CD4-positive, alpha-beta T cell treated with Interleukin-4 for 4 hours (primary cell): Measurements from ENCODE around the gene CTNND2.
"Not testable (repeated sequence)": the region's sequence is repeated elsewhere in the genome, so short reads cannot be mapped to it uniquely, and the experiment has no call there.

Experiments
- DNase-seq: peaks from one replicate; pipeline ENCODE4 v3.0.0-alpha.2; 2020

CTNND2 gene

DNA sequence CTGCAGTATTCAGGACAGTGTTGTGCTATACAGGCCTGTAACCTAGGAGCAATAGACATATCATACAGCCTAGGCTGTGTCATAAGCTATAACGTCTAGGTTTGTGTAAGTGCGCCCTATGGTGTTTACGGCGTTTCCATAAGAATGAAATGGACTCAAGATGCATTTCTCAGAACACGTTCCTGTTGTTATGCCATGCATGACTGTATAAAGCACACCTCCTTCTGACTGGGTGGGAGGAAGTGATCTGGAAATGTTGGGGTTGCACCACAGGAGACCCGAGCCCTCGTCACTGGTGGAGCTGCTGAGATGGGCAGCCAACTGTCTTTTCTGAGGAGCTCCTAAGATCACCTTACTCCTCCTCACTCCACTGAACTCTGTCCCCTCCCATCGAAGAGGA lies 751.9 kb downstream of the CTNND2 start:
- no peak for DNase-seq

DNA sequence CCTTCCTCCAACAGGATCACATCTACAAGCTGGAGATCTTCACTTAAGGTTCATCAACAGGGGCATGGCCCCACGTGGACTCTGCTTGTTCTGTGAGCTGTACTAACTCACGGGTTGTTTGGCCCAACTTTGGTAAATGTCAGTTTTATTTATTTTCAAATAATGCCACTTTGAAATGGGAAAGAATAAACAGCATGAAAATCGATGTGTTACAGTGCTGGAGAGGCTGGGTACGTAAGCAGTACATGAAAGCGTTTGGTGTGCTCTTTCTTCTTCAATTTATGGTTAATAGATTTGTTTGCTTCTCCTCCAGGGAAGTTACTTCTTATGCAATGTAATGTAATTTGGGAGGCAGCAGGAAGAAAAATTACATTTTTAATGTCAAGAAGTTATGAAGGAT lies 753.3 kb downstream of the CTNND2 start:
- no peak for DNase-seq

DNA sequence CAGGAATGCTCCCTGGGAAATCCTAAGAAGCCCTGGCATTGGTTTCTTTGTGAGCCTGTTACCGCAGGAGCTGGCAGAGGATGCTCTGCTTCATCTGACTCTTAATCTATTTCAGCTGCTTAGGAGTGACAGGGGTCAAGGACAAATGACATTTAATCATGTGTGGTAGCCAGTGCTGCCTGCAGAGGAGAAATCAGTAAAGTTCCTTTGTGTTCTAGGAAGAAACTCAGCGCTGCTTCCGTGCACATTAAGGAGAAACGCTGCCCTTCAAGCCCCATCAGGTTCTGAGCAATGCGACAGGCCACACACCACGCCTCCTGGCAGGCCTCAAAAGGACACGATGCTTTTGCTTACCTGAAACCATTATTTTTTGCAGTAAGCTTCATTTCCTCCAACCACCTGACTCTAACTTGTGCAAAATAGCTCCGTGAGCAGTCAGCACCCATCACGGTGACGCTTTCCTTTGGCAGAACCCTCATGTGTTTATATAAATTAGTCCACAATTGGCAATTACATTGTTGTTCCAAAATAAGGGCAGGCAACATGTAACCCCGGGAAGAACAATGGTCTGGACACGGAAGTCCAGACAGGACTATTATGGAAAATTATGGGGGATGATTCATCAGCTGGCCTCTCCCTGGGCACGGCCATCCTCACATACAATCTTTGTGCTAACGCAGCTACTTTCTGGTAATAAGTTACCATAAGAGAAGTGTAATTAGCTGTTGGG lies 755.3 kb downstream of the CTNND2 start:
- no peak for DNase-seq

DNA sequence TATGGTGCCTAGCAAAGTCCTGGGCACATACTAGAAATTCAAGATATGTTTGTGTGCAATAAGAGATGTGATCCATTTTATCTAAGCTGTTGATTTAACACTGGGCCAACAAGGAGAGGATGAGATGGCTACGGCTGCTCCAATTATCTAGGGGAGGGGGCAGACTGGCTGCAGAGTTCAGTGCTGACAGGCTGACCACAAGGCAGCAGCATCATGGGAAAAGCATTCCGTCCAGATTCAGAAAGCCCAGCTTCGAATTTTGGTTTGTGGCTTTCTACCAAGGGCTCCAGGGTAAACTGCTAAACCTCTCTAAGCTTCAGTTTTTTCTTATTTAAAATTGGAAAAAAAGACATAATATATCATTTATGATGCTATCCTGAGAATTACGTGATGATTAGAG lies 758.1 kb downstream of the CTNND2 start:
- DNase-seq = no peak

DNA sequence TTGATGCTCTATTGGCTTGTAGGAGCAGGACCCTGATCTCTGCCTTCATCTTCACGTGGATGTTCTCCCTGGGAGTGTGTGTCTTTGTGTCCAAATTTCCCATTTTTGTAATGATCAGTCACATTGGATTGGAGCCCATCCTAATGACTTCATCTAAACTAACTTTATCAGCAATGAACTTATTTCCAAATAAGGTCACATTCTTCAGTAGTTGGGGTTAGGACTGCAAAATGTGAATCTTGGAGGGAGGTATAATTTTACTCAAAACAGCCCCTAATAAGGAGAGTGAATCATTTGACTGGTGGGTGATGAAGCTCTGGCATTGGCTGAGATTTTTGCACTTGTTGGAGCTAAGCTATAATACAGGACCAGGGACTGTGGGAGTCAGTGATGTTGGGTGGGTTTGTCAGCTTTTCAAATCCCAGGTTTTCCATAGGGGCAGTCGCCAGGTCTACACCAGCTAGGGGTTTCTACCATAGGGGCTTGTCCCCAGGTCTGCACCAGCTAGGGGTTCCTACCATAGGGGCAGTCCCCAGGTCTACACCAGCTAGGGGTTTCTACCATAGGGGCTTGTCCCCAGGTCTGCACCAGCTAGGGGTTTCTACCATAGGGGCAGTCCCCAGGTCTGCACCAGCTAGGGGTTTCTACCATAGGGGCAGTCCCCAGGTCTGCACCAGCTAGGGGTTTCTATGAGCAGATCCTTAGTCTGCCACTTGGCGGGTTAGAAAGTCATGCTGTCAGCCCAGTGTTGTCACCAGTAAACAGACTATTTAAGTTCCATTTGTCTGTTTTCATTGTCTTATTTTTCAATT lies 760.6 kb downstream of the CTNND2 start:
- no peak for DNase-seq

DNA sequence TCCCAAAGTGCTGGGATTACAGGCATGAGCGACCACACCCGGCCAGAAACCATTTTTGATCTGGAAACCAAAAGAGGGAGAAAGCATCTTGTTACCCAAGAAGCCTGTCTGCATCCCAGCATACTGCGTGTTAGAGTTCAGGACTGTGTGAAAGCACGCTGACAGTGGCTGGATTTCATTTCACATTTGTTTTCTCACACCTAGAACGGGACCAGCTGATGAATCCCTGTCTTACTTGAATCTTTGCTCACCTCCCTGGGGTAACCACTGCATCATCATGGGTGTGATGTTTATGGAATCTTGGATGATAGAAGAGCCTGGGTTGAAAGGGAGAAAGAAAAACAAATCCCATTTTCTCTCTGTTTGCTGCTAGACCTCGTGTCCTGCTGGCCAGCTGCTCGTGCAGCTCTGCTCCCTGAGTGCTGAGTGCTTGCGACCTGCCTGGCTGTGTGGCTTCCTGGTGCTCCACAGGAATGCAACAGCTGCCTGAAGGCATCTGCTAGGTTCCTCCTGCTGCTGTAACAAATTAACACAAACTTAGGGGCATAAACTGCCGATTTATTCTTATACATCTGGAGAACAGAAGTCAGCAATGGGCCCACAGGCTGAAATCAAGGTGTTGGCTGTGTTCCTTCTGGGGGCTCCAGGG lies 764.9 kb downstream of the CTNND2 start:
- DNase-seq = no peak

DNA sequence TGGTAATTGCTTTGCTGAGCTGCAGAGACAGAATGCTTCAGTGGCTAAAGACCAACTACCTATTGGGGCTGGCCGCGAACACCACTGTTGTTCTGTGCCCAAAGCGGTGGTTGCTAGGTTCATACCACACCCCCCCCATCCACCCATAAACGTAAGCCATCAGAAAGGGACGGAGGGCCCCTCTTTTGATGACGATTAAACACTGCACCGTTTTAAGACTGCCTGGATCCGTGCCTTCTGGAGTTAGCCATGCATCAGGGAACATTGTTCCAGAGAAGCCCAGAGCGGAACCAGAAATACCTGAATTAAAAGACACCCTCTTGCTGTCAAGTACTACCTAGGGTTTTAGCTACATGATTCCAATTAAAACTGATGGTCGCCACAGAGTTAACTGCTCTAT lies 774.1 kb downstream of the CTNND2 start:
- no peak for DNase-seq

DNA sequence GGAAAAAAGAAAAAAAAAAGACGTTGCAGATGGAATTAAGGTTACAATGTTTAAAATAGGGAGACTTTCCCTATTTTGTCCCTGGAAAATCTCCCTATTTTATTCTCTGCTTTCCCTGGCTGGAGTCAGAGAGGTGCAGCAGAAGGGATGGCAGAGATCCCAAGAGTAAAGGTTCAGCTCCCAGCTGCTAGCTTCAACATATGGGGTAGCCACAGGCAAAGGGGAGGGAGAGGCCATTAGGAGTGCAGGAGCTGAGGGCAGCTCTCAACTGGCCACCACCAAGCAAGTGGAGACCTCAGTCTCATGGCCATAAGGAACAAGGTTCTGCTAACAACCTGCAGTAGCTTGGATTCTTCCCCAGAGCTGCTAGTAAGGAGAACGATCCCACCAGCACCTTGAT lies 776.2 kb downstream of the CTNND2 start:
- DNase-seq = no peak

DNA sequence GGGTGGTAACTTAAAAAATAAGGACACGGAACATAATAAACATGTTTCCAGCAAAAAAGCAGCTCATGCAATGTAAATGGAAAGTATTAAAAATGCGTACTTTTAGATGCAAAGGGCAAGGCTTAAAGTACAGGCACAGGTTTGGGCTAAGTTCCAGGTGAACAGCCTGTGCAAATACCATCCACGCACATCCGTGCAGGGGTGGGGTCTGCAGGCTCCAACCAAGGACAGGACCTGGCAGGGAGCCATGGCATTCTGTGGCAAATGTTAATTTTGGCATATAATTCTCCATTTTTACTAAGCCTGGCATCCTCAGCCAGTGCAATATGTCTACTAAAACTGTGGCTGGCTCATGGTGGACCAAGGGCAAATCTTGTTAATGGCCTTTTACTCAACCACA lies 777.4 kb downstream of the CTNND2 start:
- DNase-seq = no peak

DNA sequence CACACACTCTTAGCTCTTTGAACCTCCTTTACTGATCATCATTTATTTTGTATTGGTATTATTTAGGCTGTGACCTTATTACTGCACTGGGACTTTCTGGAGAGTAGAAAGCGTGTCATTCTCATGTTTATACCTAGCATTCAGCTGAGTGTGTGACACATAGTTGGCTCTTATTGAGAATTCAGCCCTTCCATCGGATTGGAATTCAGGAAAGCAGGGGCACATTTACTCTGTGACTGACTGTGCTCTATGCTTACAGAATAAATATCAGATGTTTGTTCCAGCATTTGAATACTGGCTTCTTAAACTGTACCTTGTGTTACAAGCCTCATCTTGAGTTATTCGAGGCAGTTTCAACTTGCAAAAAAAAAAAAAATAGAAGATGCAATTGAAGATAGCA lies 782.4 kb downstream of the CTNND2 start:
- no peak for DNase-seq

DNA sequence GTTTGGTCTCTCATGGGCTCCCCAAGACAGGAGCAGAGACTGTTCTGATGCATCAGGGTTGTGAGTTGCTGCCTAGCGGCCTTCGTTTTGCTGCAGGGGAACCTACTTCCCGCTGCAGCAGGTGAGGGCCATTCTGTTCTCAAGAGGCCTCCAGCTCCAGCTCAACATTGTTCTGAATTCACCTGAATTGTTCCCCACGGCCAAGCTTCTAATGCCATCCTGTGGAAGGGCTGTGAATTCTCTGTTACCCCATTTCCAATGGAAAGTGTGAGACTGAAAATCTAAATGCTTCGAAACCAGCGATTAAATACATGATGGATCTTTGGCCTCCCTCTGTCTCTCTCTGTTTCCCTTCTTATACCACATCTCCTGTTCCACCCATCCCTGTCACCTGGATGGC lies 794.1 kb downstream of the CTNND2 start:
- DNase-seq = no peak

DNA sequence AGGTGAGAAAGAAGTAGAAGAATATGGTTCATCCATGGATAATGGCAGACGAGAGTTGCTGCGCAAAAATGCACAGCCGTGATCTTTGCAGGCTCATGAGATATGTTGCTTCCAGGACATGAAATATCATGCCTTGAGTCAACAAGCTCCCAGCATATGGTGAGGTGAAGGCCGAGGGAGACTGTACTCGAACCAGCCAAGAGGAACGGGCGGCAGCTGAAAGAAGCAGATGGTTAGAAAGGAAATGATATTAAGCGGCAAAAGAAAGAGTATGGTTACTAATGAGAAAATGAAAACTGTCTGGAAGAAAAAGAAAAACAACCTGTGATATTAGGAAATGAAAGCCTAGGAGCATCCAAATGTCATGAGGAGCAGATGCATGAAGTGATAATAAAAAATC lies 798.5 kb downstream of the CTNND2 start:
- no peak for DNase-seq

DNA sequence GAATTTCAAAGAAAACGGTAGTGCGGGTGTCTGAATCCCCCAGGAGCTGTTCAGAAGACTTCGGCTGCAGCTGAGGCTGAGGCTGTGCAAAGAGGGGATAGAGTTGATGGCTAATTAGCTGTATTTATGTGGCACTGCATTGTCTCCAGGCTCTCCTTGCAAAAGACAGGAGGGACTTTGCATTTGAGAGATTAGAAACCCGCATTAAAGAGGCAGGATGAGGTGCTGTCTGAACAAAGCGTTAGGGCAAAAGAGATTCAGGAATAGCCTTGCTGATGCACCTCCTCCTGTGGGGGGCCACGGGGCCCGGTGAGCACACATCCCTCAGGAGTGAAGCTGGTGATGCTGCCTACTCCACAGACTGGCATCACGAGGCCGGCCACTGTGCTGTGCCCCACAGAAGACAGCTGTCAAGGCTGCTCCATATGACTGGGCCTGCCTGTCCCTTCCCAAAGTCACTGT lies 799.6 kb downstream of the CTNND2 start:
- DNase-seq = no peak

DNA sequence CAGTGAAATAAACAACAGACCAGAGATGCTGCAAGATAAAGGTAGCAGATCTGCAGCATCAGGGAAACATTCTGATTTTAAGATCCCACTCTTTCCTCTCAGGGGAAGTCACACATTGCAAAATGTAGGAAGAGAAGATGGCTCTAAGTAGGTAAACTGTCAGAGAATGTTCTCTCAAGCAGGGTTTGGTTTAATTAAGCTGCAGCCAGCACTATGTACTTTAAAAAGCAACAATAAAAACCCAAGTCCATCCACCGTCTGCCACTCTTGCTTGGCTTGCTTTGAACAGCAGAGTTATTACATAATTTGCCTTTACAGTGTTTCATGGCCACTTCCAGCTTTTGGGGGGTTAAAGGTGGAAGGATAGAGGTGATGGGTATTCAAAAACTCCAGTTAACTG lies 800.0 kb downstream of the CTNND2 start:
- no peak for DNase-seq

DNA sequence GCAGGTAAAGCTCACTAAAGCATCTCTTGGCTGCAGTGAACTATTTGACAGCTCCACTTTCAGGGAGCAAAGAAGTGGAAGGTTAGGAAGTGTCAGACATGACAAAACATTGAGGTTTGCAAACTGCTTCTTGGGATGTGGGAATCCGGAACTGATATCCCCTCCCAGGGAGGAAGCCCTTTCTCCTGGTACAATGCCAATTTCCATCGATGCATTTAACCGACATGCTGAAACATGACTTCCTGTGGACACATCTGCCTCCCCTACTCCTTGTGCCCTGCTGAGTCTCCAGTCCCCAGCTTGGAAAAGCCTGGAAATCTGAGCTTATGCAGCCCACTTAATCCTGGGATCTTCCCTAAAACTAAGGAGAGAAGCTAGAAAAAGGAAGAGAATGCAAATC lies 820.1 kb downstream of the CTNND2 start:
- DNase-seq = no peak

DNA sequence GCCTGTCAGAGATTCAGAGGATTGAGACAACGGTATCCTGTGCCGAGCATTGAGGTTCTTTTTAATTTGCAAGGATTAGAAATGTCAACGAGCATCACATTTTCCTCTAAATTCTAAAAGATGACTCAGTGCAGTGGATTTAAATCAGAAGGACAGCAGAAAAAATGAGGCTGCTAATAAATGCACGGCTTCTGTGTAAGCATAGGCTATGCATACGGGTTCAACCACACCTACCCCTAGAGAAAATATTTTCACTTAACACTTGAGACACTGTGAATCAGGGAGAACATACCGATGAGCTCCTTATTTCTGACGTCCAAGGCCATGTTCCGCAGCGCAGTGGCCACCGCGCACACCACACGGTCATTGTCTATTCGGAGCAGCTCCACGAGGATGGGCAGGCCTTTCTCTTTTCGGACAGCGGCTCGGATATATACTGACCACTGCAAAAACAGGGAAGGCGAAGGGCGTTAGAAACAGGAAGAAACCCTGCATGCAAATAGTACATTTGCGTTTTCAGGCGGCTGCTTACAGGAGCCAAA lies 821.8 kb downstream of the CTNND2 start:
- no peak for DNase-seq

DNA sequence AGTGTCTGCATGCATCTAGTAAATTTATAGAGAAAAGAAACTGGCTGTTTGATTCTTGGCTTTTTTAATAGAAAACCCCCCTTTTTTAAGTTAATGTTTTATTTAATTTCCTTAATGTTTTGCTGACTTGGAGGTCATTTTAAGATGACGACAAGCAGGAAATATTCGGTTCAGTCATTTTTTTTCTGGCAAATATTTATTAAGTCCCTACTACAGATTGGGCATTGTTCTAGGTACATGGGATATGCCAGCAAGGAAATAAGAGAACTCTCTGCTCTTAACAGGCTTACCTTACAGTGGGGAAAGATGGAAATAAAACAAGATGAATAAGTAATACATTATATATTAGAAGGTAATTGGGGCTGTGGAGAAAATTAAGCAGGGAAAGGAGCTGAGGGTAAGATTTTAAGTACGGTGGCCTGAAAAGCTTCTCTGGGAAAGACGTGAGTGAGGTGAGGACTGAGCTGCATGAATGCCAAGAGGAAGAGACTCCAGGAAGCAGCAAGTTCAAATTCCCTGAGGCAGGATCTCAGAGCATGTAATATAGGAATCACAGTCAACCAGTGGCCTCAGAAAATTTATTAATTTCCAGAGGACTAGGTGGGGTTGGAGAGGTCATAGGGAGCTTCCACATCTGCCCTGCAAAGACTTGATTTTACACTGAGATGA lies 827.2 kb downstream of the CTNND2 start:
- no peak for DNase-seq

DNA sequence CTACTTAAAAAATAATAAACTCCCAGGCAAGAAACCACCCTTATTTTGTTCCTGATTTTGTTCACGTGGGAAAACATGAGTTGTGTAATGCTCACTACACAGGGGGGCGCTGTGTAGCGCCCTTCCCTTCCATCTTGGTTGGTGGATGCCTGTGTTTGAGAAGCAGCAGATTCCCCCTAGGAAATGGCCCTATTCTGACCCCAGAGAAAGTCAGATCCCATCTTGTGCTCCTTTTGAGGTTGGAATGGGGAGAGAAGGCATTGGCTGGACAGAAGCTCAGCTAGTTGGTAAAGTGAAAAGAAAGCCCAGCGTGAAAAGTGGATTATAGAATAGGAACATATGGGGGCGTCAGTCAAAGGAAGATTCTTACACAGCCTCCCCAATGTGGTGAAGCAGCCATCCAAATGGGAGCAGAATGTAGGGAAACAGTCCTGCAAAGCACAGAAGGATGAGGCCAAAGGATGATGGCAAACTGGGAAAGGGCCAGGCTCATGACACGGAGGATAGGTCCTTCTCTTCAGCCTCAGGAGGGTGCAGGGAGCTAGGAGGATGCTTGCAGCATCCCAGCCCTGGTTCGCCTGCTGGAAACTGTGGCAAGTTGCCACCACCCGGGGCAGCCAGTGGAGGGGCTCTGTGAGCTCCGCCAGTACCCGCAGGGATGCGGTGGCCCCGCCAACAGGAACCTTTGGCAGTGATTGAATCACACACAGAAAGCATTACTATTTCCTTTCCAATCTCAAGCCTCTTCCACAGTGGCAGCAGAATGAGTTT lies 829.0 kb downstream of the CTNND2 start:
- DNase-seq = no peak

DNA sequence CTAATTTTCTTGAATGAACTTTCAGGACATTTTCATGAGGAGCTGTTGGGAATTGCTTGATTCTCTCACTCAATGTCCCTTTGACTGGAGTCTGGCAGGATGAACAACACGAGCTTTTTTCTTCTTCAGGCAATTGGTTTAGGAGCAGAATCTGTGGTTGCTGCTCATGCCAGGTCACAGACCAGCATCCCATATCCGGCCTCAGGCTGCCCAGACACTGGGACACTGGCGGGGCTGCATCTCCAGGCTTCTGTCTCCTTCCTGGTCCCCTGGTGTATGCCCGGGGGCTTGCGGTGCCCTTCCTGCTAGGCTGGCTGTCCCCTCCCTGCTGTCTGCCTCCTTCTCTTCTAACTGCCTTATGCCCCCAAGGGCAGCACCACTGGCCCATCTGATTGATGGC lies 831.7 kb downstream of the CTNND2 start:
- DNase-seq = no peak

DNA sequence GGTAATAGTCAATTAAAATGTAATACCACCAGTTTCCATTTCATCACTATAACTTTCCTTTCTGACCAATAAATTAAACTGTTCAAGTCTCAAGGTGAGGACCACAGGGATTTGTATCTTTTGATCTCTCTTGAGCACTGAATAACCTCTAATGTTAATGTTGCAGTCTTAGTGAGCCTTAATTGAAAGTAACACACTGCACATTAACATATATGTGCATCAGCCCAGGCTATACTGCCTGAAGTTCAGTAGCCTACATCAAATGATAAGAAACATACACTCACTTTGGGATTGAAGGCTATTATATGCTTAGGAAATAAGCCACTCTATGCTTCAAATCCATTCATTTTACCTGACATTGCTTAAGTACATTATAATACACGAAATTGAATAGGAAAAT lies 832.2 kb downstream of the CTNND2 start:
- no peak for DNase-seq

DNA sequence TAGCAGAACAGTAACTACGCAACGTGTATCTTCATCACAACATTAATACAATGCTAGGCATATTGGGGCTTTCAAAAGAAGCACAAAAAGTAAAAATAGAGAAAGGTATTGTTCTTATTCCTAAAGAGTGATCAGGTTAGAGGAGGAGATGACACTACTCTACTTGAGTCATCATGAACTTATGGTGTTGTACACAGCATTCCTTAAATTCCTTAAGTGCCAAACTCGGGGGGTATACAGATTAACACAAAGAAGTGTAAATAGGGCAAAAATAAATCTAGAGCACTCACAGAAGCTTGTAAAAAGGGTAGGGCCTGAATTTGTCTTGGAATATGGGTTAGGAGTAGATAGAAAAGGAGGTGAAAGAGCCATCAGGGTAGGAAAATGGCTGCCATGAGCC lies 835.2 kb downstream of the CTNND2 start:
- no peak for DNase-seq

DNA sequence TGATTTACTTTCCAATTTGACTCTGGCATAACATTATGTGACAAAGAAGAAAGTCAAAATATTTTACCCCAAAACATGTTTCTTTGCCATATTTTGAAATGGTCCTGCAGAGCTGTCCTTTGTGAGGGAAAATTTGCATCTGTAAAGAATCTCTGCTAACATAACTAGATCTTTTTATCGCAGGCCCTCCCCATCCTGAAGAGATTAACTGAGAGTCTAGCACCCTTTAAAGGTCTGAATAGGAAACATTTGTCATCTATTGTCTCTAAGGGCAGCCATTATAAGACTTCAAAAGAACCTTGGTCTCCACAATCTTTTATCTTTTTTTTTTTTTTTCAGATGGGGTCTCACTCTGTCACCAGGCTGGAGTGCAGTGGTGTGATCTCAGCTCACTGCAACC lies 838.5 kb downstream of the CTNND2 start:
- not testable (repeated sequence) for DNase-seq
